Right atrium auricular region (tissue), 2 donors: ENCODE data around the gene HHIP. TPM values are rescaled to one million over a fixed set of nuclear protein-coding genes. Genes with fewer than 3 reads are reported as not detected.

Source experiments
- DNase-seq: peaks from one replicate; pipeline ENCODE4 v3.0.0-alpha.2; 2019; ENCODE audit warnings: low spot score
- H3K27ac ChIP-seq, 2 donors: fragments of 200-600 bp; sonication (generic); 1 replicate in 1 of 2; 2 replicates in 1 of 2; pipeline ENCODE4 v1.5.1; 2016 to 2019
- H3K27me3 ChIP-seq, 2 donors: fragments of 200-600 bp; sonication (generic); one replicate each; pipeline versions ENCODE4 v1.5.1 to v1.6.0; 2017 to 2019
- H3K36me3 ChIP-seq: fragments of 200-600 bp; sonication (generic); one replicate; pipeline ENCODE4 v1.5.1; 2016
- H3K4me1 ChIP-seq, 2 donors: fragments of 200-600 bp; sonication (generic); one replicate each; pipeline versions ENCODE4 v1.5.1 to v1.6.0; 2017 to 2019
- H3K4me3 ChIP-seq, 2 donors: fragments of 200-600 bp; sonication (generic); 1 replicate in 1 of 2; 2 replicates in 1 of 2; pipeline ENCODE4 v1.5.1; 2017 to 2019; ENCODE audit warnings: mild to moderate bottlenecking in 1 of 2, moderate library complexity in 1 of 2
- H3K9me3 ChIP-seq, 2 donors: fragments of 200-600 bp; sonication (generic); one replicate each; pipeline ENCODE4 v1.5.1; 2019
- CTCF ChIP-seq, 2 donors: fragments of 200-600 bp; sonication (generic); IDR thresholded peaks; one replicate each; pipeline ENCODE4 v1.5.1; 2019; ENCODE audit warnings: antibody characterized with exemption in 2 of 2
- total RNA-seq, 2 donors: library from RNA; depleted of rRNA; stranded (reverse); fragments of >200 nt; gene quantifications; one replicate each; pipeline ENCODE4 v1.1.0, GENCODE V29; 2016

The HHIP gene
- total RNA-seq, 2 donors from 2014 or later, result 0.31 to 14.5 TPM

GRCh38 chr4:144645102-144645630 lies 790 bp upstream of the HHIP start:
- no peaks in the 10 kb centered on the region for H3K9me3 ChIP-seq
- no peak overlapping the region for H3K27ac ChIP-seq
- peaks cover 0 to 22% of the 10 kb centered on the region in 2 donors for H3K4me1 ChIP-seq
- peaks cover 0 to 22% of the 10 kb centered on the region in 2 donors for H3K27me3 ChIP-seq
- TF ChIP-seq CTCF (IDR thresholded peaks at IDR 0.05), result no peak
- DNase-seq, result no peak
- no peaks in the 10 kb centered on the region for H3K36me3 ChIP-seq
- H3K4me3 ChIP-seq, result peak overlapping the region; percentile 40 to 52

GRCh38 chr4:144646523-144647094 lies 653 bp downstream of the HHIP start:
- Histone ChIP-seq H3K4me3 (peak overlapping the region; percentile 40 to 52), H3K4me1 (peaks cover 0 to 22% of the 10 kb centered on the region in 2 donors), H3K9me3 (no peaks in the 10 kb centered on the region), H3K27ac (no peak overlapping the region), H3K27me3 (peaks cover 0 to 22% of the 10 kb centered on the region in 2 donors), H3K36me3 (no peaks in the 10 kb centered on the region)
- DNase-seq, result no peak
- no peak for TF ChIP-seq CTCF (IDR thresholded peaks at IDR 0.05)

- Histone ChIP-seq H3K36me3 (no peaks in the 10 kb centered on the region), H3K4me1 (peaks cover 0 to 22% of the 10 kb centered on the region in 2 donors), H3K9me3 (no peaks in the 10 kb centered on the region), H3K27me3 (peaks cover 0 to 22% of the 10 kb centered on the region in 2 donors), H3K4me3 (peak overlapping the region in 1 of 2 donors; percentile 52), H3K27ac (no peak overlapping the region)
- DNase-seq, result no peak
- no peak for TF ChIP-seq CTCF (IDR thresholded peaks at IDR 0.05)
Observed at GRCh38 chr4:144647095-144647561, 1.2 kb downstream of the HHIP start.

- DNase-seq, result no peak
- Histone ChIP-seq H3K36me3 (no peaks in the 10 kb centered on the region), H3K27me3 (peaks cover 0 to 22% of the 10 kb centered on the region in 2 donors), H3K9me3 (no peaks in the 10 kb centered on the region), H3K27ac (no peak overlapping the region), H3K4me1 (peaks cover 0 to 22% of the 10 kb centered on the region in 2 donors), H3K4me3 (no peak overlapping the region)
- TF ChIP-seq CTCF (IDR thresholded peaks at IDR 0.05), result no peak
Observed at GRCh38 chr4:144647590-144647989, 1.6 kb downstream of the HHIP start.

- no peak for TF ChIP-seq CTCF (IDR thresholded peaks at IDR 0.05)
- Histone ChIP-seq H3K9me3 (no peaks in the 10 kb centered on the region), H3K4me3 (no peak overlapping the region), H3K27ac (no peak overlapping the region), H3K36me3 (no peaks in the 10 kb centered on the region), H3K27me3 (peaks cover 0 to 22% of the 10 kb centered on the region in 2 donors), H3K4me1 (peaks cover 0 to 22% of the 10 kb centered on the region in 2 donors)
- DNase-seq, result no peak
Observed at GRCh38 chr4:144648042-144648441, 2.1 kb downstream of the HHIP start.
